H9 (cell line): ENCODE results near the gene HIPK4. TPM values are rescaled to one million over a fixed set of nuclear protein-coding genes. Genes with fewer than 3 reads are reported as not detected.

Experiments
- DNase-seq: peaks from one replicate; pipeline ENCODE4 v3.0.0-alpha.2; 2017
- H2AFZ ChIP-seq: one replicate; pipeline ENCODE4 v1.6.1; 2013; ENCODE audit warnings: mild to moderate bottlenecking, low read length, control low read depth, moderate library complexity
- H2AK5ac ChIP-seq: 2 replicates; pipeline ENCODE4 v1.6.1; 2013; ENCODE audit warnings: low read length, control low read depth, mixed read lengths; ENCODE audit not compliant: insufficient read length
- H2BK120ac ChIP-seq: one replicate; pipeline ENCODE4 v1.6.1; 2013; ENCODE audit warnings: low read depth, mild to moderate bottlenecking, low read length, control low read depth, inconsistent platforms; ENCODE audit not compliant: poor library complexity, severe bottlenecking
- H2BK12ac ChIP-seq: 2 replicates; pipeline ENCODE4 v1.6.1; 2013; ENCODE audit warnings: low read length, control low read depth, mixed read lengths, low read depth; ENCODE audit not compliant: insufficient read length
- H2BK15ac ChIP-seq: 2 replicates; pipeline ENCODE4 v1.6.1; 2013; ENCODE audit warnings: low read depth, low read length, control low read depth
- H2BK20ac ChIP-seq: one replicate; pipeline ENCODE4 v1.6.1; 2013; ENCODE audit warnings: low read depth, mild to moderate bottlenecking, low read length, control low read depth, inconsistent platforms; ENCODE audit not compliant: poor library complexity, severe bottlenecking
- H2BK5ac ChIP-seq: 2 replicates; pipeline ENCODE4 v1.6.1; 2013; ENCODE audit warnings: low read length, control low read depth, mixed read lengths; ENCODE audit not compliant: insufficient read length
- H3K14ac ChIP-seq: 2 replicates; pipeline ENCODE4 v1.6.1; 2013; ENCODE audit warnings: low read length, control low read depth; ENCODE audit not compliant: insufficient read depth
- H3K18ac ChIP-seq: 2 replicates; pipeline ENCODE4 v1.6.1; 2013; ENCODE audit warnings: low read depth, mild to moderate bottlenecking, mixed read lengths, low read length, control low read depth; ENCODE audit not compliant: insufficient read length
- H3K23ac ChIP-seq: 2 replicates; pipeline ENCODE4 v1.6.1; 2013; ENCODE audit warnings: low read length, control low read depth, mixed read lengths, low read depth; ENCODE audit not compliant: insufficient read length
- H3K23me2 ChIP-seq: 2 replicates; pipeline ENCODE4 v1.6.1; 2013; ENCODE audit warnings: low read depth, mild to moderate bottlenecking, mixed read lengths, low read length, control low read depth; ENCODE audit not compliant: insufficient read length, poor library complexity, severe bottlenecking
- H3K27ac ChIP-seq: 2 replicates; pipeline ENCODE4 v1.5.1; 2013; ENCODE audit warnings: low read length, control low read depth, mixed read lengths, low read depth; ENCODE audit not compliant: insufficient read length
- H3K27me3 ChIP-seq: 2 replicates; pipeline ENCODE4 v1.6.1; 2013; ENCODE audit warnings: low read length, control low read depth, inconsistent platforms; ENCODE audit not compliant: insufficient read depth
- H3K4ac ChIP-seq: 2 replicates; pipeline ENCODE4 v1.6.1; 2013; ENCODE audit warnings: low read depth, mild to moderate bottlenecking, control low read depth, inconsistent platforms, low read length, moderate library complexity
- H3K4me1 ChIP-seq: 2 replicates; pipeline ENCODE4 v1.6.1; 2013; ENCODE audit warnings: low read length, control low read depth, inconsistent platforms; ENCODE audit not compliant: insufficient read depth
- H3K4me2 ChIP-seq: 2 replicates; pipeline ENCODE4 v1.6.1; 2013; ENCODE audit warnings: low read length, control low read depth, mixed read lengths; ENCODE audit not compliant: insufficient read length, insufficient read depth
- H3K56ac ChIP-seq: 2 replicates; pipeline ENCODE4 v1.6.1; 2013; ENCODE audit warnings: low read depth, mild to moderate bottlenecking, mixed read lengths, low read length, control low read depth; ENCODE audit not compliant: insufficient read length
- H3K79me1 ChIP-seq: 2 replicates; pipeline ENCODE4 v1.6.1; 2013; ENCODE audit warnings: low read depth, mild to moderate bottlenecking, moderate library complexity, low read length, control low read depth, inconsistent platforms; ENCODE audit not compliant: insufficient read depth, poor library complexity, severe bottlenecking
- H3K79me2 ChIP-seq: 2 replicates; pipeline ENCODE4 v1.6.1; 2013; ENCODE audit warnings: low read length, control low read depth, inconsistent platforms; ENCODE audit not compliant: insufficient read depth
- H3K9ac ChIP-seq: 2 replicates; pipeline ENCODE4 v1.6.1; 2013; ENCODE audit warnings: low read length, control low read depth, mixed read lengths; ENCODE audit not compliant: insufficient read length; ENCODE audit errors: extremely low read depth
- H3K9me3 ChIP-seq: one replicate; pipeline ENCODE4 v1.6.1; 2013; ENCODE audit warnings: low read depth, low read length, inconsistent platforms; ENCODE audit not compliant: control insufficient read depth
- H3T11ph ChIP-seq: one replicate; pipeline ENCODE4 v1.6.1; 2013; ENCODE audit warnings: mild to moderate bottlenecking, low read length, control low read depth, inconsistent platforms
- H4K20me1 ChIP-seq: one replicate; pipeline ENCODE4 v1.6.1; 2013; ENCODE audit not compliant: control insufficient read depth, insufficient read length, insufficient read depth
- H4K5ac ChIP-seq: 2 replicates; pipeline ENCODE4 v1.6.1; 2013; ENCODE audit warnings: low read depth, mild to moderate bottlenecking, mixed read lengths, low read length, control low read depth; ENCODE audit not compliant: insufficient read length
- H4K8ac ChIP-seq: replicated peaks from 2 replicates; pipeline ENCODE4 v1.6.1; 2013; ENCODE audit warnings: low read length, control low read depth, mixed read lengths, low read depth; ENCODE audit not compliant: insufficient read length
- H4K91ac ChIP-seq: 2 replicates; pipeline ENCODE4 v1.6.1; 2013; ENCODE audit warnings: low read depth, mild to moderate bottlenecking, moderate library complexity, mixed read lengths, low read length, control low read depth; ENCODE audit not compliant: insufficient read length
- H3K27ac Mint-ChIP-seq, 3 experiments: 2 replicates in 2 of 3; 3 replicates in 1 of 3; pipeline ENCODE4 v1.8.0; 2020 to 2021; ENCODE audit warnings: mixed read lengths in 3 of 3, mild to moderate bottlenecking in 1 of 3, moderate library complexity in 1 of 3
- H3K27me3 Mint-ChIP-seq: 2 replicates; pipeline ENCODE4 v1.8.0; 2021; ENCODE audit warnings: low read depth, mild to moderate bottlenecking, moderate library complexity, mixed read lengths
- H3K36me3 Mint-ChIP-seq, 3 experiments: 2 replicates in 2 of 3; 3 replicates in 1 of 3; pipeline ENCODE4 v1.8.0; 2020 to 2021; ENCODE audit warnings: low read depth in 3 of 3, mixed read lengths in 3 of 3; ENCODE audit not compliant: insufficient read depth in 1 of 3
- H3K4me1 Mint-ChIP-seq, 2 experiments: 2 replicates each; pipeline ENCODE4 v1.8.0; 2020; ENCODE audit warnings: mixed read lengths in 2 of 2
- H3K4me3 Mint-ChIP-seq, 2 experiments: 2 replicates in 1 of 2; 3 replicates in 1 of 2; pipeline ENCODE4 v1.8.0; 2020 to 2021; ENCODE audit warnings: mild to moderate bottlenecking in 2 of 2, mixed read lengths in 2 of 2, moderate library complexity in 1 of 2
- H3K9me3 Mint-ChIP-seq, 2 experiments: 2 replicates in 1 of 2; 3 replicates in 1 of 2; pipeline ENCODE4 v1.8.0; 2020; ENCODE audit warnings: mild to moderate bottlenecking in 2 of 2, mixed read lengths in 2 of 2, moderate library complexity in 1 of 2
- WGBS: extraction: QIAGEN DNeasy Blood & Tissue Kit; methylation state at CpG from one replicate; pipeline ENCODE4 v1.1.7; 2013; ENCODE audit warnings: missing lambda C conversion rate, low lambda C conversion rate, mixed read lengths; ENCODE audit not compliant: insufficient read length; ENCODE audit errors: extremely low coverage; 5-methylcytosine and 5-hydroxymethylcytosine counted together
- total RNA-seq: library from RNA; stranded (reverse); gene quantifications from 2 replicates; pipeline ENCODE4 v1.2.1, GENCODE V29; 2021
- TF ChIP-seq, protein P1 (sequence below): fragments of 200-600 bp; sonication (generic); conservative IDR thresholded peaks from 3 replicates; pipeline ENCODE4 v1.8.0; 2021; ENCODE audit warnings: antibody characterized with exemption, mild to moderate bottlenecking

Gene HIPK4
- total RNA-seq, 1 experiment from 2014 or later, result 0.15 TPM

DNA sequence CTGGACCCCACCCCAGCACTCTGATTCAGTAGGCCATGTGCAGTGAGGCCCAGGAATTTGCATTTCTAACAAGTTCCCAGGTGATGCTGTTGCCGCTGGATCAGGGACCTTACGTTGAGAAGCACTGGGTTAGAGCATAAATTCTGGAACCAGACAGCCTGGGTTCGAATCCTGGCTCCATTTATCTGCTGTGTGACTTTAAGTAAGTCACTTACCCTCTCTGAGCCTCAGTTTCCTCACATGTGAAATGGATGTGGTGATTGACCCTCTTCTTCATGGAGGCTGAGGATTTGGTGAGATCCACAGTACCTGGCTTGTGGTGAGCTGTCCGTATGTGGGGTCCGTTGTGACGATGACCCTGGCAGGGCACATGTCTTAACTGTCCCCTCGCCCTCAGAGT lies 15.9 kb downstream of the HIPK4 start:
- no peak overlapping the region for H2BK15ac ChIP-seq
- no peaks in the 10 kb centered on the region for H3K23me2 ChIP-seq
- TF ChIP-seq, protein P1, sequence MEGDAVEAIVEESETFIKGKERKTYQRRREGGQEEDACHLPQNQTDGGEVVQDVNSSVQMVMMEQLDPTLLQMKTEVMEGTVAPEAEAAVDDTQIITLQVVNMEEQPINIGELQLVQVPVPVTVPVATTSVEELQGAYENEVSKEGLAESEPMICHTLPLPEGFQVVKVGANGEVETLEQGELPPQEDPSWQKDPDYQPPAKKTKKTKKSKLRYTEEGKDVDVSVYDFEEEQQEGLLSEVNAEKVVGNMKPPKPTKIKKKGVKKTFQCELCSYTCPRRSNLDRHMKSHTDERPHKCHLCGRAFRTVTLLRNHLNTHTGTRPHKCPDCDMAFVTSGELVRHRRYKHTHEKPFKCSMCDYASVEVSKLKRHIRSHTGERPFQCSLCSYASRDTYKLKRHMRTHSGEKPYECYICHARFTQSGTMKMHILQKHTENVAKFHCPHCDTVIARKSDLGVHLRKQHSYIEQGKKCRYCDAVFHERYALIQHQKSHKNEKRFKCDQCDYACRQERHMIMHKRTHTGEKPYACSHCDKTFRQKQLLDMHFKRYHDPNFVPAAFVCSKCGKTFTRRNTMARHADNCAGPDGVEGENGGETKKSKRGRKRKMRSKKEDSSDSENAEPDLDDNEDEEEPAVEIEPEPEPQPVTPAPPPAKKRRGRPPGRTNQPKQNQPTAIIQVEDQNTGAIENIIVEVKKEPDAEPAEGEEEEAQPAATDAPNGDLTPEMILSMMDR, result no peak
- no peak overlapping the region for H3K23ac ChIP-seq
- Mint-ChIP-seq H3K4me3 (no peak overlapping the region), H3K27ac (no peak overlapping the region; a peak in 2 of 7 replicates), H3K36me3 (peaks cover 21 to 71% (median 59%) of the 10 kb centered on the region in 3 experiments), H3K27me3 (no peaks in the 10 kb centered on the region), H3K9me3 (no peaks in the 10 kb centered on the region), H3K4me1 (peaks cover 0 to 2% of the 10 kb centered on the region in 2 experiments; a peak in 1 of 4 replicates)
- no peak overlapping the region for H3K4ac ChIP-seq
- no peaks in the 10 kb centered on the region for H3K4me1 ChIP-seq
- H3K79me1 ChIP-seq, result no peaks in the 10 kb centered on the region
- H4K8ac ChIP-seq, result no peak overlapping the region
- H3K27me3 ChIP-seq, result no peaks in the 10 kb centered on the region
- no peak overlapping the region for H3K18ac ChIP-seq
- H3K27ac ChIP-seq, result no peak overlapping the region
- no peaks in the 10 kb centered on the region for H3K79me2 ChIP-seq
- no peak overlapping the region for H2BK5ac ChIP-seq
- no peak overlapping the region for H2AK5ac ChIP-seq
- no peaks in the 10 kb centered on the region for H3K9me3 ChIP-seq
- no peak overlapping the region for H3T11ph ChIP-seq
- no peak overlapping the region for H2BK20ac ChIP-seq
- no CpG with 5 or more reads among the region's 7 CpGs for WGBS
- H4K20me1 ChIP-seq, result no peaks in the 10 kb centered on the region
- H2BK120ac ChIP-seq, result no peak overlapping the region
- H4K5ac ChIP-seq, result no peak overlapping the region
- H3K9ac ChIP-seq, result no peak overlapping the region
- H2AFZ ChIP-seq, result no peak overlapping the region
- no peak for DNase-seq
- no peak overlapping the region for H2BK12ac ChIP-seq
- no peak overlapping the region for H4K91ac ChIP-seq
- no peak overlapping the region for H3K4me2 ChIP-seq
- H3K14ac ChIP-seq, result no peak overlapping the region
- no peak overlapping the region for H3K56ac ChIP-seq
